Measurements from ENCODE around the gene KRTAP4-7.
"Not testable (repeated sequence)": the region's sequence is repeated elsewhere in the genome, so short reads cannot be mapped to it uniquely, and the experiment has no call there.

The KRTAP4-7 gene

DNA sequence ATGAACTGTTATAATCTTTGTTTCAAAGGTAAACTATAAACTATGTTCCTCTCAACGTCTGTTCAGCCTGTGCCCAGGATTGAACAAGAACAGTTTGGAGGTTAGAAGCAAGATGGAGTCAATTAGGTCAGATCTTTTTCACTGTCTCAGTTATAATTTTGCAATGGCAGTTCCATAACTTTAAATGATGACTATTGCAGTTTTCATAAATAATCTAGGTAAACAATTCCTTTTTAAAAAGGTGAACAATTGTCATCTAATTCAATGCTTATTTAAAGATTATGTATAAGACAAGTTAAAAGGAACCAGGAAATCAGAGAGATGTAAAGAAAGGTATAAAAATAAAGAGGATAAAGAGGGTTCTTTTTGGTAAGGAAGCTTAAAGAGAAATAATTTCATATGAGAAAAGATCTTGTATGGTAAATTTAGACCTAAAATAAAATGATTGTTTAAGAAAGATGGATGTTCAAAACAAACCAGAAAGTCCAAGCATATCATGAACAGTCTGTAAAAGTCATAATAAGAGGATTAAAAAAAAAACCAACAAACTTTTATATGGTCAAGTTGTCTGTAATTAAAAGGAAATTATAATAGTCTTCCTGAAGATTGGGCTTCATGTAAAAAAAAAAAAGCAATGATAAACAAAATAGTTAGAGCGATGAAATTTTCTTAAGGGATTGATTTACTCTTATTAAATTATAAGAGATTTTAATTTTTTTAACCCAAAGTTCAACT lies 27.4 kb downstream of the KRTAP4-7 start:
- DNase-seq (ENCODE audit: low read depth): no peak
- no peak overlapping the region for H3K4me3 ChIP-seq (ENCODE audit: low read length)
- TF ChIP-seq, protein P1, sequence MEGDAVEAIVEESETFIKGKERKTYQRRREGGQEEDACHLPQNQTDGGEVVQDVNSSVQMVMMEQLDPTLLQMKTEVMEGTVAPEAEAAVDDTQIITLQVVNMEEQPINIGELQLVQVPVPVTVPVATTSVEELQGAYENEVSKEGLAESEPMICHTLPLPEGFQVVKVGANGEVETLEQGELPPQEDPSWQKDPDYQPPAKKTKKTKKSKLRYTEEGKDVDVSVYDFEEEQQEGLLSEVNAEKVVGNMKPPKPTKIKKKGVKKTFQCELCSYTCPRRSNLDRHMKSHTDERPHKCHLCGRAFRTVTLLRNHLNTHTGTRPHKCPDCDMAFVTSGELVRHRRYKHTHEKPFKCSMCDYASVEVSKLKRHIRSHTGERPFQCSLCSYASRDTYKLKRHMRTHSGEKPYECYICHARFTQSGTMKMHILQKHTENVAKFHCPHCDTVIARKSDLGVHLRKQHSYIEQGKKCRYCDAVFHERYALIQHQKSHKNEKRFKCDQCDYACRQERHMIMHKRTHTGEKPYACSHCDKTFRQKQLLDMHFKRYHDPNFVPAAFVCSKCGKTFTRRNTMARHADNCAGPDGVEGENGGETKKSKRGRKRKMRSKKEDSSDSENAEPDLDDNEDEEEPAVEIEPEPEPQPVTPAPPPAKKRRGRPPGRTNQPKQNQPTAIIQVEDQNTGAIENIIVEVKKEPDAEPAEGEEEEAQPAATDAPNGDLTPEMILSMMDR (conservative IDR thresholded peaks at IDR 0.05; ENCODE audit: low read depth, low read length): no peak

DNA sequence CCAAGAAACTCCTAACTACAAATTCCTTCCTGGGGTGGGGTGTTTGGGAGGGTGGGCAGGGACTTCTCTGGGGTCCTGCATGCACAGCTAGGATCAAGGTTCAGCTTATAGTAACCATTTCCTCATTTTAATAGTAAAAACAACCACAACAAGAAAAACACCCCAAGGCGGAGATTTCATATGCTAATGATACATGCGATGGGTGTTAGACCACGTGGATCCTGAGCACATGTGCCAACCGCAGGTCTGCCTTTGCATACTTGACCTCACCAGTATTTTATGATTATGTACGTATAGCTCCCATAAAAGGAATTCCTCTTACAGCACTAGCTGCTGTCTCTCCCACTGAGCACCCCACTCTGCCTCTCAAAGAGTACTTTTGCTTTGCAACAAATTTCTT lies 32.3 kb downstream of the KRTAP4-7 start:
- TF ChIP-seq, protein P1 (conservative IDR thresholded peaks at IDR 0.05; ENCODE audit: low read depth, low read length): no peak
- DNase-seq (ENCODE audit: low read depth): no peak
- H3K4me3 ChIP-seq (ENCODE audit: low read length): no peak overlapping the region

DNA sequence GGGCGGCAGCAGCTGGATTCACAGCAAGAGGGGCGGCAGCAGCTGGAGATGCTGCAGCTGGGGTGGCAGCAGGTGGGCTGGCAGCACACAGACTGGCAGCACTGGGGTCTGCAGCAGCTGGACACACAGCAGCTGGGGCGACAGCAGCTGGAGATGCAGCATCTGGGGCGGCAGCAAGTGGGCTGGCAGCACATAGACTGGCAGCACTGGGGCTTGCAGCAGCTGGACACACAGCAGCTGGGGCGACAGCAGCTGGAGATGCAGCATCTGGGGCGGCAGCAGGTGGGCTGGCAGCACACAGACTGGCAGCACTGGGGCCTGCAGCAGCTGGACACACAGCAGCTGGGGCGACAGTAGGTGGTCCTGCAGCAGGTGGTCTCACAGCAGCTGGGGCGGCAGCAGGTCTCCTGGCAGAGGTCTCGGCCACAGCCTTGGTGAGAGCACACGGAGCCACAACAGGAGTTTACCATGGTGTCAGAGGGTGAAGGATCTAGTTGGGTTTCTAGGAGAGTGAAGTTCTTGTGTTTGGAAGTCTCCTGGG lies 34.0 kb downstream of the KRTAP4-7 start, which contains the start of gene KRTAP4-11:
TSS of gene KRTAP4-11 (minus strand) at position 528 of the 541 bp plus-strand sequence. CDS start at position 470, 58 bp downstream.
- not testable (repeated sequence) for H3K4me3 ChIP-seq (ENCODE audit: low read length); DNase-seq (ENCODE audit: low read depth)

DNA sequence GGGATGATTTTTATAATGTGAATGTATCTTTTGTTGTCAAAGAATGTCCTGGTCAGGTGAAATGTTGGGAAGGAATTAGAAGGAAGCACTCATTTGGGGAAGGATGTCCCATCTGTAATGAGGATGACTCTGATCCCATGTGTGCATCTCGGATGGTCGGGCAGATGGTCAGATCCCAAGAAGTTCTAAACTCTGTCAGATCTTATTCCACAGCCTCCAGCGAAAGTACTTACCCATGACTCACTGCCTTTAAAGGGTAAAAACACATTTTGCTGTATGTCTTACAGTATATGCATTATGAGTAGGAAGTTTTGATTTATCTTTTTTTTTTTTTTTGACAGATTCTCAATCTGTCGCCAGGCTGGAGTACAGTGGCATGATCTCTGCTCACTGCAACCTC lies 34.8 kb downstream of the KRTAP4-7 start:
- DNase-seq (ENCODE audit: low read depth): no peak
- H3K4me3 ChIP-seq (ENCODE audit: low read length): no peak overlapping the region
- TF ChIP-seq, protein P1 (conservative IDR thresholded peaks at IDR 0.05; ENCODE audit: low read depth, low read length): no peak

DNA sequence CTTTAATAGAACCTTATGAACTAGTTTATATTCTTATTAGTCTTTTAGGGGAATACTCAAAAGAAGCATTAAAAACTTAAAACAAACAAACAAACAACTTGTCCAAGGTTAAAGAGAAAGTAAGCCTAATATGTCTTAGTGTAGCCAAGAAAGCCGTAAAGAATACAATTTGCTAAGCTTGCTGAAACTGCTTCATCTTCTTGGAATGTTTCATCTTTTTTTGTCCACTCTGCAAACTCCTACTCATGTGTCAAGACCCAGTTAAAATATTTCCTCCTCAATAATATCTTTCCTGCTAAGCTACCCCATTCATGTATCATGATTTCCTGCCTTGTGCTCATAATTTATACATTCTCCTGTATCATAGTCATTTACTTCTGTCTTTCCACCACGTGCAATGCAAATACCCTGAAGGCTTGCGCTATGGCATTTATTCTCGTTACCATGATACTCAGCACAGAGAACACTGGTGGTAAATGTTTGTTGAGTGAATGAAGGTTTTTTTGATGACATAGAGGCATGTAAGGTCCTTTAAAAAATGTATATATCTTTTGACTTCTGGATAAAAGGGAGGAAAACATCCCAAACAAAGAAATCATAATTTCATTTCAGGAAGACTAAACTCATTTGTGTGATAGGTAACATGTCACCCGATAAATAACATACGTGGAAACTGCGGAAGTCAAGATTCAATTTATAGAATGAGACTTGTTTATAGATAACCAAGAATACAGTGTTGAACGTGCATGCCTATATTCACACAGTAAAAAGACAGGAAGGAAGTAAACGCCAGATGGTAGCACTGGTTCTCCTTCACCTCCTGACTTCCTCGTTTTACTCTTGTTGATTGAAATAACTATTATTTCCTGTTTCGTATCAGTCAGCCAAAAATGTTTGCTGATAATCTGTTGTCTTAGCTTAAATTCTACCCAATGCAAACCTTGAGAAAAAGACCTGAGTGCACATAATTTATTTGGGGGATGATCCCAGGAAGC lies 36.0 kb downstream of the KRTAP4-7 start:
- not testable (repeated sequence) for DNase-seq (ENCODE audit: low read depth); H3K4me3 ChIP-seq (ENCODE audit: low read length)

DNA sequence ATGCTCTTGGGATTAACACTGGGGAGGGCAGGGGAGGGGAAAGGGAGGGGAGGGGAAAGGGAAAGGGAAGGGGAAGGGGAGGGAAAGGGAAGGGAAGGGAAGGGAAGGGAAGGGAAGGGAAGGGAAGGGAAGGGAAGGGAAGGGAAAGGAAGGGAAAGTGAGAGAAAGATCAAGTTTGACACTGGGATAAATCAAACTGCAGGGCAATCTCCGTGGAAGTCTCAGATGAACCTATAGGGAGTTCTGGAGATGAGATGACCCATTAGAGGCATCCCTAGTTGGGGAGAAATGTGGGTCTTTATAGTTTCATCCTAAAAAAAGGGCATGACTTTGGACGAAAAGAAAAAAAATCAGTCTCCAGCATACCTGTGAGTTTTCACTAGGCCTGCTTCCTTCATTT lies 37.8 kb downstream of the KRTAP4-7 start:
- TF ChIP-seq, protein P1 (conservative IDR thresholded peaks at IDR 0.05; ENCODE audit: low read depth, low read length): no peak
- H3K4me3 ChIP-seq (ENCODE audit: low read length): no peak overlapping the region
- no peak for DNase-seq (ENCODE audit: low read depth)

DNA sequence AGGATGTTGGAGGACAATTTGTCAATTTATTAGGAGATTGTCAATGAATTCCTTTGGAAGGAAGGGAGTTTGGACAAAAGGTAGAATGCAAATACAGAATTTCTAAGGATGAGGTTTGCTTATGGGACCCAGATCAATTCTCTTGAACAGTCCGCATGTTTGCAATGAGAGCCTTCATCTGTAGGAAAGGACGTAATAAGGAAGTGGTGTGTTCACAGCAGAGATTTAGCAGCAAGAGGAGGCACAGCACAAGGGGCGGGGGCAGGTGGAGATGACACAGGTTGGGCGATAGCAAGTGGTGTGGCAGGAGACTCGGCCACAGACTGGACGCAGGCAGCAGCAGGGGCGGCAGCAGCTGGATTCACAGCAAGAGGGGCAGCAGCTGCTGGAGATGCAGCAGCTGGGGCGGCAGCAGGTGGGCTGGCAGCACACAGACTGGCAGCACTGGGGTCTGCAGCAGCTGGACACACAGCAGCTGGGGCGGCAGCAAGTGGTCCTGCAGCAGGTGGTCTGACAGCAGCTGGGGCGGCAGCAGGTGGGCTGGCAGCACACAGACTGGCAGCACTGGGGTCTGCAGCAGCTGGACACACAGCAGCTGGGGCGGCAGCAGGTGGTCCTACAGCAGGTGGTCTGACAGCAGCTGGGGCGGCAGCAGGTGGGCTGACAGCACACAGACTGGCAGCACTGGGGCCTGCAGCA lies 39.5 kb downstream of the KRTAP4-7 start:
- DNase-seq (ENCODE audit: low read depth); H3K4me3 ChIP-seq (ENCODE audit: low read length): not testable (repeated sequence)

DNA sequence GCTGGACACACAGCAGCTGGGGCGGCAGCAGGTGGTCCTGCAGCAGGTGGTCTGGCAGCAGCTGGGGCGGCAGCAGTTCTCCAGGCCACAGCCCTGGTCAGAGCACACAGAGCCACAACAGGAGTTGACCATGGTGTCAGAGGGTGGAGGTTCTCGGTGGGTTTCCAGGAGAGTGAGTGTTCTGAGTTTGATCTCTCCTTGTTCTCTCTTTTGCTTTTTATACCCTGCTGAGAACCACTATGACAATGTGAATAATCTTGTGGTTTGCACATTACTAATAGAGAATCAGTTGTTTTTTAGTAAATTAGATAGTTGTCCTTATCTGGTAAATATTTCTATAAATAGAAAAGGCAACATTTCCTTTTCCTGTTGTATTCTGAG lies 40.0 kb downstream of the KRTAP4-7 start, which contains the start of gene KRTAP4-12:
TSS of gene KRTAP4-12 (minus strand) at position 192 of the 381 bp plus-strand sequence. CDS start at position 132, 60 bp downstream.
- not testable (repeated sequence) for DNase-seq (ENCODE audit: low read depth); H3K4me3 ChIP-seq (ENCODE audit: low read length)

Data from retinal pigment epithelial cell (primary cell).